Neural cell (in vitro differentiated cells): Measurements from ENCODE around the gene GPN1.
A peak's percentile ranks its signal among the peaks of the same experiment; 100 is the strongest.

Source experiments
- CTCF ChIP-seq: fragments of 450-650 bp; IDR thresholded peaks from 2 replicates; pipeline ENCODE4 v1.5.1; 2014; ENCODE audit warnings: antibody characterized with exemption, mild to moderate bottlenecking, moderate library complexity; ENCODE audit not compliant: poor library complexity, severe bottlenecking
- EP300 ChIP-seq: fragments of 450-650 bp; conservative IDR thresholded peaks from 2 replicates; pipeline ENCODE4 v1.6.1; 2014; ENCODE audit warnings: antibody characterized with exemption, mild to moderate bottlenecking, moderate library complexity; ENCODE audit not compliant: poor library complexity, severe bottlenecking
- EZH2 ChIP-seq: fragments of 200-600, 300-800 bp; shearing (Covaris generic), sonication (generic); IDR thresholded peaks from 2 replicates; pipeline ENCODE4 v1.6.1; 2014; ENCODE audit warnings: antibody characterized with exemption, low read length, borderline replicate concordance, mild to moderate bottlenecking; ENCODE audit not compliant: insufficient read depth, poor library complexity, severe bottlenecking
- POLR2AphosphoS5 ChIP-seq: IDR thresholded peaks from 2 replicates; pipeline ENCODE4 v1.6.1; 2012
- TAF1 ChIP-seq: IDR thresholded peaks from 2 replicates; pipeline ENCODE4 v1.6.1; 2012; ENCODE audit warnings: low read depth
- TF ChIP-seq, protein P1 (sequence below): IDR thresholded peaks from 2 replicates; pipeline ENCODE4 v1.6.1; 2012; ENCODE audit warnings: borderline replicate concordance

- TF ChIP-seq EZH2 (no peak), CTCF (peak; percentile 18), TAF1 (no peak), POLR2AphosphoS5 (peak; percentile 48), EP300 (no peak)
- TF ChIP-seq, protein P1, sequence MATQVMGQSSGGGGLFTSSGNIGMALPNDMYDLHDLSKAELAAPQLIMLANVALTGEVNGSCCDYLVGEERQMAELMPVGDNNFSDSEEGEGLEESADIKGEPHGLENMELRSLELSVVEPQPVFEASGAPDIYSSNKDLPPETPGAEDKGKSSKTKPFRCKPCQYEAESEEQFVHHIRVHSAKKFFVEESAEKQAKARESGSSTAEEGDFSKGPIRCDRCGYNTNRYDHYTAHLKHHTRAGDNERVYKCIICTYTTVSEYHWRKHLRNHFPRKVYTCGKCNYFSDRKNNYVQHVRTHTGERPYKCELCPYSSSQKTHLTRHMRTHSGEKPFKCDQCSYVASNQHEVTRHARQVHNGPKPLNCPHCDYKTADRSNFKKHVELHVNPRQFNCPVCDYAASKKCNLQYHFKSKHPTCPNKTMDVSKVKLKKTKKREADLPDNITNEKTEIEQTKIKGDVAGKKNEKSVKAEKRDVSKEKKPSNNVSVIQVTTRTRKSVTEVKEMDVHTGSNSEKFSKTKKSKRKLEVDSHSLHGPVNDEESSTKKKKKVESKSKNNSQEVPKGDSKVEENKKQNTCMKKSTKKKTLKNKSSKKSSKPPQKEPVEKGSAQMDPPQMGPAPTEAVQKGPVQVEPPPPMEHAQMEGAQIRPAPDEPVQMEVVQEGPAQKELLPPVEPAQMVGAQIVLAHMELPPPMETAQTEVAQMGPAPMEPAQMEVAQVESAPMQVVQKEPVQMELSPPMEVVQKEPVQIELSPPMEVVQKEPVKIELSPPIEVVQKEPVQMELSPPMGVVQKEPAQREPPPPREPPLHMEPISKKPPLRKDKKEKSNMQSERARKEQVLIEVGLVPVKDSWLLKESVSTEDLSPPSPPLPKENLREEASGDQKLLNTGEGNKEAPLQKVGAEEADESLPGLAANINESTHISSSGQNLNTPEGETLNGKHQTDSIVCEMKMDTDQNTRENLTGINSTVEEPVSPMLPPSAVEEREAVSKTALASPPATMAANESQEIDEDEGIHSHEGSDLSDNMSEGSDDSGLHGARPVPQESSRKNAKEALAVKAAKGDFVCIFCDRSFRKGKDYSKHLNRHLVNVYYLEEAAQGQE = no peak
Measured at GRCh38 chr2:27582695-27583389, 46.0 kb upstream of the GPN1 start, which contains the start of gene ZNF512.
